Endothelial cell of umbilical vein (primary cell): ENCODE results near the gene P2RX4. TPM values are rescaled to one million over a fixed set of nuclear protein-coding genes. Genes with fewer than 3 reads are reported as not detected.

ENCODE experiments used
- BruUV-seq: library from RNA; stranded (reverse); fragments of 400-500 nt; replicated peaks from 2 replicates; lab custom pipeline; 2021; lab: Mats Ljungman, UMichigan
- CTCF ChIA-PET: fragments of 300-600, 350-600 bp; sonication (Branson Sonifier 250); formaldehyde crosslinking; loops from one replicate; lab custom pipeline; 2021; ENCODE audit warnings: antibody characterized with exemption, inconsistent platforms; lab: Charles Lee
- POLR2A ChIA-PET: fragments of 300-600, 350-600 bp; sonication (Branson Sonifier 250); formaldehyde crosslinking; loops from one replicate; lab custom pipeline; 2021; ENCODE audit warnings: antibody characterized with exemption, inconsistent platforms; lab: Charles Lee
- DNase-seq: peaks from one replicate; pipeline ENCODE4 v3.0.0-alpha.2; 2011; ENCODE audit warnings: low read depth, low spot score
- FAIRE-seq: peaks from 2 replicates; lab custom pipeline; 2011; peaks lifted over from hg19 to GRCh38; lab: Jason Lieb, UNC
- H2AFZ ChIP-seq: 2 replicates; pipeline ENCODE4 v1.6.0; 2012; ENCODE audit warnings: low read depth, low read length, control low read depth, inconsistent platforms
- H3K27ac ChIP-seq: 2 replicates; pipeline ENCODE4 v1.5.1; 2011; ENCODE audit warnings: low read depth, mild to moderate bottlenecking, control low read depth, low read length, moderate library complexity; ENCODE audit not compliant: insufficient read depth
- H3K27me3 ChIP-seq, 2 experiments: 2 replicates each; pipeline versions ENCODE4 v1.6.0 to v1.6.1; 2011; ENCODE audit warnings: low read length in 2 of 2, mixed read lengths in 1 of 2; ENCODE audit not compliant: control insufficient read depth in 2 of 2, insufficient read depth in 2 of 2
- H3K36me3 ChIP-seq, 2 experiments: 2 replicates in 1 of 2; 3 replicates in 1 of 2; pipeline ENCODE4 v1.5.1; 2011; ENCODE audit warnings: low read length in 2 of 2, mild to moderate bottlenecking in 1 of 2, moderate library complexity in 1 of 2; ENCODE audit not compliant: control insufficient read depth in 2 of 2, insufficient read depth in 2 of 2; ENCODE audit errors: extremely low read depth in 1 of 2
- H3K4me1 ChIP-seq: 3 replicates; pipeline ENCODE4 v1.5.1; 2011; ENCODE audit warnings: mild to moderate bottlenecking, low read length; ENCODE audit not compliant: control insufficient read depth, insufficient read depth; ENCODE audit errors: extremely low read depth
- H3K4me2 ChIP-seq: 2 replicates; pipeline ENCODE4 v1.6.1; 2011; ENCODE audit warnings: low read length, control low read depth, mixed read lengths; ENCODE audit not compliant: insufficient read depth
- H3K4me3 ChIP-seq, 3 experiments: fragments of 200-600 bp in 1 of 3; sonication (generic), shearing (Covaris generic) in 1 of 3; replicated peaks in 1 of 3; 2 replicates each; pipeline ENCODE4 v1.5.1; 2011 to 2016; ENCODE audit warnings: control low read depth in 3 of 3, low read length in 3 of 3, mild to moderate bottlenecking in 2 of 3, inconsistent platforms in 1 of 3, low read depth in 1 of 3, moderate library complexity in 1 of 3; ENCODE audit not compliant: insufficient read depth in 1 of 3
- H3K79me2 ChIP-seq: 2 replicates; pipeline ENCODE4 v1.6.0; 2012; ENCODE audit warnings: low read length, inconsistent platforms; ENCODE audit not compliant: control insufficient read depth, insufficient read depth
- H3K9ac ChIP-seq: replicated peaks from 2 replicates; pipeline ENCODE3; 2011; ENCODE audit warnings: low read length, control low read depth; ENCODE audit not compliant: insufficient read depth; ENCODE audit errors: extremely low read depth
- H3K9me1 ChIP-seq: replicated peaks from 3 replicates; pipeline ENCODE4 v1.6.0; 2011; ENCODE audit warnings: mild to moderate bottlenecking, low read length; ENCODE audit not compliant: control insufficient read depth, insufficient read depth; ENCODE audit errors: extremely low read depth
- H3K9me3 ChIP-seq: replicated peaks from 2 replicates; pipeline ENCODE4 v1.5.1; 2012; ENCODE audit warnings: low read length, inconsistent platforms; ENCODE audit not compliant: control insufficient read depth, insufficient read depth
- H4K20me1 ChIP-seq: replicated peaks from 2 replicates; pipeline ENCODE3; 2011; ENCODE audit warnings: mild to moderate bottlenecking, low read length; ENCODE audit not compliant: control insufficient read depth, insufficient read depth; ENCODE audit errors: extremely low read depth
- EZH2 ChIP-seq: IDR thresholded peaks from 2 replicates; pipeline ENCODE4 v1.6.1; 2012; ENCODE audit warnings: borderline replicate concordance, low read depth, mild to moderate bottlenecking, moderate library complexity, low read length, inconsistent platforms; ENCODE audit not compliant: severe bottlenecking
- FOS ChIP-seq: IDR thresholded peaks from 2 replicates; pipeline ENCODE4 v1.6.1; 2011; ENCODE audit warnings: mild to moderate bottlenecking, low read length, moderate library complexity, borderline replicate concordance; ENCODE audit not compliant: insufficient read depth
- GATA2 ChIP-seq: IDR thresholded peaks from 2 replicates; pipeline ENCODE4 v1.7.0; 2011; ENCODE audit warnings: low read depth, mild to moderate bottlenecking, moderate library complexity, mixed read lengths, low read length; ENCODE audit not compliant: insufficient read length, insufficient read depth
- JUN ChIP-seq: IDR thresholded peaks from 2 replicates; pipeline ENCODE4 v1.6.1; 2011; ENCODE audit warnings: borderline replicate concordance, low read depth; ENCODE audit not compliant: insufficient read length, insufficient read depth
- MAX ChIP-seq: IDR thresholded peaks from 2 replicates; pipeline ENCODE4 v1.6.1; 2011; ENCODE audit not compliant: insufficient read depth, insufficient read length
- MYC ChIP-seq: IDR thresholded peaks from one replicate; pipeline ENCODE4 v1.6.1; 2011; ENCODE audit warnings: mild to moderate bottlenecking, low read depth, low read length
- POLR2A ChIP-seq: IDR thresholded peaks from 2 replicates; pipeline ENCODE4 v1.6.1; 2012; ENCODE audit warnings: low read depth, mild to moderate bottlenecking, control low read depth, low read length
- POLR2AphosphoS5 ChIP-seq: IDR thresholded peaks from 2 replicates; pipeline ENCODE4 v1.6.1; 2012; ENCODE audit warnings: low read depth, mild to moderate bottlenecking, control low read depth, low read length, moderate library complexity; ENCODE audit not compliant: insufficient read depth
- dilution Hi-C: fragments of 300-500 bp; cut with MboI; formaldehyde crosslinking; loops from one replicate; pipeline ENCODE4 v1.15.0; 2019; ENCODE audit warnings: low sequenced_read_pairs; ENCODE audit not compliant: extremely low pct_ligation_motif_present
- intact Hi-C: fragments of 100-400 bp; cut with micrococcal nuclease; formaldehyde crosslinking; loops from one replicate; pipeline ENCODE4 v1.10.0; 2022
- polyA plus RNA-seq, 4 experiments: library from polyadenylated mRNA; depleted of rRNA in 3 of 4; stranded (reverse) in 3 of 4; unstranded in 1 of 4; fragments of >200 nt; gene quantifications; 2 replicates each; pipeline versions ENCODE4 v1.2.1 to v1.2.3, GENCODE V29; 2011 to 2012; ENCODE audit warnings: missing spikeins in 1 of 4
- total RNA-seq: library from RNA; stranded (reverse); gene quantifications from 2 replicates; pipeline ENCODE4 v1.2.3, GENCODE V29; 2021
- TF ChIP-seq, protein P1 (sequence below), 2 donors: IDR thresholded peaks; 1 replicate in 1 of 2; 2 replicates in 1 of 2; pipeline ENCODE4 v1.5.1; 2011; ENCODE audit warnings: low read length in 2 of 2, mild to moderate bottlenecking in 2 of 2, moderate library complexity in 2 of 2, control low read depth in 1 of 2, inconsistent platforms in 1 of 2, low read depth in 1 of 2; ENCODE audit not compliant: insufficient read depth in 1 of 2; ENCODE audit errors: extremely low read depth in 1 of 2

The P2RX4 gene
- total and polyA plus RNA-seq, 2 donors (not counting 3 experiments of a cell fraction or from before 2014, with no cell fraction given) = 92.8 to 116 TPM

DNA sequence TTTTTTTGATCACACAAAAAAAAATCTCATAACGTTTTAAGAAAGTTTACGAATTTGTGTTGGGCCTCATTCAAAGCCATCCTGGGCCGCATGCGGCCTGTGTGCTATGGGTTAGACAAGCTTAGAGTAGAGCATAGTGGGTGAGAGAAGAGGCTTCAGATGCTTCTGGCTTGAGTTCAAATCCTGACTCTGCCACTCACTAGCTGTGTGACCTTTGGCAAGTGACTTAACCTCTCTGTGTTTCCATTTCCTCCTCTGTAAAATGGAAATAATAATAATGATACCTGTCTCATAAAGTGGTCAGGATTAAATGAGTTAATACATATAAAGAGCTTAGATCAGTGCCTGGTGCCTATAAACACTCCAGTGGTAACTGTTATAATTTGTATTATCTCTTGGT lies 6.2 kb downstream of the P2RX4 start:
- intact Hi-C loops (no loop called here), dilution Hi-C loops (no loop called here)
- CTCF ChIA-PET = interaction anchor here (1.1 kb wide), 1 partner anchor 11 kb away, joined by 3 read pairs; no protein-coding TSS in a partner anchor
- H3K4me3 ChIP-seq = no peak overlapping the region
- no peaks in the 10 kb centered on the region for H3K9me3 ChIP-seq
- H3K9me1 ChIP-seq = no peaks in the 10 kb centered on the region
- no peak overlapping the region for H3K4me2 ChIP-seq
- no peak for TF ChIP-seq JUN
- TF ChIP-seq FOS = no peak
- TF ChIP-seq POLR2A = no peak
- no peak for TF ChIP-seq POLR2AphosphoS5
- TF ChIP-seq MYC = no peak
- TF ChIP-seq EZH2 = no peak
- TF ChIP-seq MAX = no peak
- TF ChIP-seq GATA2 = no peak
- TF ChIP-seq, protein P1, sequence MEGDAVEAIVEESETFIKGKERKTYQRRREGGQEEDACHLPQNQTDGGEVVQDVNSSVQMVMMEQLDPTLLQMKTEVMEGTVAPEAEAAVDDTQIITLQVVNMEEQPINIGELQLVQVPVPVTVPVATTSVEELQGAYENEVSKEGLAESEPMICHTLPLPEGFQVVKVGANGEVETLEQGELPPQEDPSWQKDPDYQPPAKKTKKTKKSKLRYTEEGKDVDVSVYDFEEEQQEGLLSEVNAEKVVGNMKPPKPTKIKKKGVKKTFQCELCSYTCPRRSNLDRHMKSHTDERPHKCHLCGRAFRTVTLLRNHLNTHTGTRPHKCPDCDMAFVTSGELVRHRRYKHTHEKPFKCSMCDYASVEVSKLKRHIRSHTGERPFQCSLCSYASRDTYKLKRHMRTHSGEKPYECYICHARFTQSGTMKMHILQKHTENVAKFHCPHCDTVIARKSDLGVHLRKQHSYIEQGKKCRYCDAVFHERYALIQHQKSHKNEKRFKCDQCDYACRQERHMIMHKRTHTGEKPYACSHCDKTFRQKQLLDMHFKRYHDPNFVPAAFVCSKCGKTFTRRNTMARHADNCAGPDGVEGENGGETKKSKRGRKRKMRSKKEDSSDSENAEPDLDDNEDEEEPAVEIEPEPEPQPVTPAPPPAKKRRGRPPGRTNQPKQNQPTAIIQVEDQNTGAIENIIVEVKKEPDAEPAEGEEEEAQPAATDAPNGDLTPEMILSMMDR (IDR thresholded peaks at IDR 0.05; ENCODE audit: extremely low read depth in 1 of 2, insufficient read depth in 1 of 2, low read depth in 1 of 2, low read length in 2 of 2) = no peak
- FAIRE-seq (no peak), DNase-seq (no peak)
- no peaks in the 10 kb centered on the region for H3K27me3 ChIP-seq
- no peak overlapping the region for H2AFZ ChIP-seq
- H3K4me1 ChIP-seq = peaks cover 15% of the 10 kb centered on the region
- H3K36me3 ChIP-seq = peaks cover 0 to 3% of the 10 kb centered on the region in 2 experiments
- H3K79me2 ChIP-seq = no peaks in the 10 kb centered on the region
- no TSS peak for BruUV-seq
- no peak overlapping the region for H3K9ac ChIP-seq
- no peaks in the 10 kb centered on the region for H4K20me1 ChIP-seq
- H3K27ac ChIP-seq = no peak overlapping the region
- POLR2A ChIA-PET = no interaction called here
